Adipocyte (in vitro differentiated cells): ENCODE measurements around the gene LYPD8.

Source experiments
- DNase-seq: peaks from one replicate; pipeline ENCODE4 v3.0.0-alpha.2; 2015; ENCODE audit warnings: low read depth
- H3K27me3 ChIP-seq: replicated peaks from 2 replicates; pipeline ENCODE4 v1.7.0; 2013; ENCODE audit warnings: mild to moderate bottlenecking, low read length, moderate library complexity; ENCODE audit not compliant: control insufficient read depth, insufficient read depth
- H3K36me3 ChIP-seq: 2 replicates; pipeline ENCODE4 v1.7.0; 2013; ENCODE audit warnings: low read length, mild to moderate bottlenecking, moderate library complexity; ENCODE audit not compliant: control insufficient read depth, insufficient read depth, severe bottlenecking
- H3K4me1 ChIP-seq: 2 replicates; pipeline ENCODE4 v1.7.0; 2013; ENCODE audit warnings: mild to moderate bottlenecking, low read length, moderate library complexity; ENCODE audit not compliant: control insufficient read depth, insufficient read depth
- H3K4me3 ChIP-seq: 2 replicates; pipeline ENCODE4 v1.7.0; 2013; ENCODE audit warnings: mild to moderate bottlenecking, low read length, moderate library complexity
- H3K9ac ChIP-seq: 2 replicates; pipeline ENCODE4 v1.7.0; 2013; ENCODE audit warnings: mild to moderate bottlenecking, low read length, moderate library complexity
- H3K9me3 ChIP-seq: 2 replicates; pipeline ENCODE4 v1.7.0; 2013; ENCODE audit warnings: mild to moderate bottlenecking, low read length, moderate library complexity; ENCODE audit not compliant: control insufficient read depth

Gene LYPD8

DNA sequence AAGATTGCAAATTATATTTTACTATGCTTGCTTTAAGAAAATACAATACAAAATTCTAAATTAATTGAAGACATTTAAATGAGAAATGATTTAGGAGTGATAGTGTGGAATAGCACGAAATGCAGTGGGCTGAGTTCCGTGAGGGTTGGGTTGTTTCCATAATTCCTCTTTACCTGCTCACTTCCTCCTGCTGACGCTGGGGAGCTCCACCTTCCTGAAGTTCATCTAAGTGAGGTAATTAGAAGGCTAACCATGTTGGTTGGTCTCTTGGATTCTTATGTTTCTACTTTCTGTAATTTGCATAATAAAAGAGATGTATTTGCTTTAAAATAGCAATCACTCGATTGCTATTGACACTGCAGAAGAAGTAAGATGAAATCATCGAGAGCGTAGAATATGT lies 57.7 kb downstream of the LYPD8 start:
- no peak for DNase-seq
- H3K4me3 ChIP-seq: no peak overlapping the region
- no peaks in the 10 kb centered on the region for H3K9me3 ChIP-seq
- no peaks in the 10 kb centered on the region for H3K36me3 ChIP-seq
- no peaks in the 10 kb centered on the region for H3K4me1 ChIP-seq
- H3K9ac ChIP-seq: no peak overlapping the region
- H3K27me3 ChIP-seq: no peaks in the 10 kb centered on the region

DNA sequence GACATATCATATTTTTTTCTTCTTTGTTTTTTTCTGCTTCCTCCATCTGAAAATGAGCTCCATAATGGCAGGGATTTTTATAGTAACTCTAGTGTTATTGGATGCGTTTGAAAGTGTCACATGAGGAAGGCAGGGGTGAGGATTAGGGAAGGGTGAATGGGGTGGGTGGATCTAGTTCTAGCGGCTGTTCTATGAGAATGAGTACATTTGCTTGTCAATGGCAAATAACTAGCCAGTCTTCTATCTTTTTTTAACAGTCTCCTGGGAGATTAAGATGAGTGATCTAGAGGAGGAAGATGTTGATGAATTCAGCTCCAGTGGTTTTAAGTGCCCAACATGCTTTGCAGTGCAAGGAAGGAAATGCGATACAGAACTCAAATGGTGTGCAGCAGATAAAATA lies 58.8 kb downstream of the LYPD8 start:
- Histone ChIP-seq H3K9me3 (no peaks in the 10 kb centered on the region), H3K4me3 (no peak overlapping the region), H3K36me3 (no peaks in the 10 kb centered on the region), H3K27me3 (no peaks in the 10 kb centered on the region), H3K4me1 (no peaks in the 10 kb centered on the region), H3K9ac (no peak overlapping the region)
- no peak for DNase-seq

DNA sequence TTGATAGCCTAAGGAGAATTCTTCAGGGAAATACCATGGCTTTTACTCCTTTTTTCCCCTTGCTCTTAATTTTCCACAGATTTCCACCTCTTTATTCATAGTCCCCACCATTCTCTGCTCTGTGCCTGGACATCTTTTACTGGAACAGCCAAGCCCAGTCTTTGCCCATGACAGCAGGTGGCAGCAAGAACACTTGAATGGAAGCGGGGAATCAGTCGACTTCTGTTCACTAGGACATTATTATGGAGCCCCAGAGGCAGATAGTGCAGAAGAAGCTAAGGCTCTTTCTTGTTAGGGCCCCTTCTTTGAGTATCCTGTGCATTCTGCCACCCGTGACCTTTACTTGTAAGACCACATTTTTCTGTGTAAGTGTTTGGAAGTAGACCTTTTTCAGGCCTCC lies 59.3 kb downstream of the LYPD8 start:
- no peak for DNase-seq
- no peaks in the 10 kb centered on the region for H3K36me3 ChIP-seq
- no peak overlapping the region for H3K9ac ChIP-seq
- H3K9me3 ChIP-seq: no peaks in the 10 kb centered on the region
- no peaks in the 10 kb centered on the region for H3K4me1 ChIP-seq
- H3K4me3 ChIP-seq: no peak overlapping the region
- no peaks in the 10 kb centered on the region for H3K27me3 ChIP-seq

DNA sequence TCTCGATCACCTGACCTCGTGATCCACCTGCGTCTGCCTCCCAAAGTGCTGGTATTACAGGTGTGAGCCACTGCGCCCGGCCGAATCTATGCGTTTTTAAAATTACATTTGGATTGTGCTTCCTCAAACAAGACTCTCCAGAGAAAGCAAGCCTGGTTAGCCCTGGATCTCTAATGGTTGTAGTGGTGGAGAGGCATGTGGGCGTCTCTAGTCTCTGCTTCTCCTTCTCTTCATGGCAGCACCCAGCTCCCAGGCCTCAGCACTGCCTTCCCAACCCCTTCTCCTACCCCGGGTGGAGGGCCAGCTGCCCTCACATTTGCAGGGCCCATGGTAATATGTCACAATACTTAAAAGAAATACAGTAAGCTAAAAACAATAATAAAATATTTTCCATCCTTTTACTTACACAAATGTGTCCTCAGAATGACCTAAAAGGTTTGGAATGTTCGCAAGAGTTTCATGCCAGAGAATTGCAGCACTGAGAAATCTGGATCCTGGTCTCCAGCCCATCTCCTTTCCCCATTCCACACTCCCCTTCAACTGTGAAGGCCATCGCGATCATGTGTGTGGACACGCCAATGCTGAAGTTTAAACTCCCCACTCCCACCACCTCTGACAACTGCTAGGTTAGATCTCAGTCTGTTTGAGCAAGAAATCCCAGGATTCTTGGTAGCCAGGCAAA lies 60.0 kb downstream of the LYPD8 start:
- Histone ChIP-seq H3K4me1 (no peaks in the 10 kb centered on the region), H3K36me3 (no peaks in the 10 kb centered on the region), H3K4me3 (no peak overlapping the region), H3K27me3 (no peaks in the 10 kb centered on the region), H3K9me3 (no peaks in the 10 kb centered on the region), H3K9ac (no peak overlapping the region)
- peak; percentile 45 for DNase-seq

DNA sequence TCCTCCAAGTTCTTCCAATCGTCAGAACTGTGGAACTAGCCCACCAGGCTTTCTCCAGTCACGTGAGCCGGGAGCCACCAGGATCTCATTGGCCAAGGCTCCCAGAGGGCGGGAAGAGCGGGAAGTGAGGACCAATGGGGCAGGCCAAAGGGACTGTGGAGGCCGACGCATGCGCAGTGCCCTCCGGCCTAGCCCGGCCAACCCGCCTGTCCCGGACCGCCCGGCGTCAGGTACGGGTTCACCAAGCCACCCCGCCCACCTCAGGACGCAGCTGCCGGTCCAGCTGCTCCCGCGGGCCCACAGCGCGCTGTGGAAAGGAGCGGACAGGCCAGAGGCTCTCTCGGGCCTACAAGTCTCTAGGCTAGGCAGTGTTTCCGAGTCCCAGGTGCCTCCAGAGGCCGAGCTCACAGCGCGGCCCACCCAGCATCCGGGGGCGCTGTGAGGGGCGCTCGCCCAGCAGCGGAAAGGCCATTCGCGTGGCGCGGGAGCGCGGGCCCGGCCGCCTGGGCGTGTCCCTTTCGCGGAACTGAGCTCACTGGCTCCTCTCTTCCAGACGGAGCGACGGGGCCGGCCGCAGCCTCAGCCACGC lies 63.9 kb downstream of the LYPD8 start:
- H3K4me3 ChIP-seq: no peak overlapping the region
- DNase-seq: no peak
- H3K27me3 ChIP-seq: no peaks in the 10 kb centered on the region
- H3K9me3 ChIP-seq: peaks cover 7% of the 10 kb centered on the region
- H3K4me1 ChIP-seq: no peaks in the 10 kb centered on the region
- H3K36me3 ChIP-seq: no peaks in the 10 kb centered on the region
- no peak overlapping the region for H3K9ac ChIP-seq
